Heart left ventricle (tissue), 13 donors: ENCODE measurements around the gene KCNQ1OT1.

Experiments used
- POLR2A ChIP-seq, 2 donors: fragments of 450-650 bp; IDR thresholded peaks; one replicate each; pipeline ENCODE4 v1.6.1; 2017; ENCODE audit warnings: antibody characterized with exemption in 2 of 2, mild to moderate bottlenecking in 2 of 2, moderate library complexity in 2 of 2
- TF ChIP-seq, protein P1 (sequence below), 12 donors: fragments of 200-600 bp; sonication (generic) in 4 of 12; IDR thresholded peaks; one replicate each; pipeline versions ENCODE4 v1.5.0 to v1.8.0; 2018 to 2022; ENCODE audit warnings: antibody characterized with exemption in 12 of 12, mild to moderate bottlenecking in 5 of 12
- donor health status: ischemic (EF 13 %, LVEDD 7.1; RV severe dilation, severe dysfunction).
- donor health status: DM: no; HTN: yes; CAD: no.
- donor health status: DM: no; HTN: no; CAD: no.
- donor health status: ischemic (EF 25% LVEDD 6.9; RV normal size, moderate dysfunction).
- donor health status: ischemic (EF 25% LVEDD 5.7; RV mildly dilated, moderate dysfunction).
- donor health status: ischemic (EF 35%, LVEDD 5.7; RV mildly dilated, moderate dysfunction).
- donor health status: nonischemic (EF 11% LVEDD 7.7; RV severe dilation, severe dysfunction).
- donor health status: DM: yes; HTN: yes; CAD: no.
- donor health status: PGD.
- donor health status: ischemic (EF 29% LVEDD 5.4; RV normal size, mild dysfunction).
- donor health status: nonischemic (EF 23%, LVEDD 6.1; RV moderate dilation, normal function).

DNA sequence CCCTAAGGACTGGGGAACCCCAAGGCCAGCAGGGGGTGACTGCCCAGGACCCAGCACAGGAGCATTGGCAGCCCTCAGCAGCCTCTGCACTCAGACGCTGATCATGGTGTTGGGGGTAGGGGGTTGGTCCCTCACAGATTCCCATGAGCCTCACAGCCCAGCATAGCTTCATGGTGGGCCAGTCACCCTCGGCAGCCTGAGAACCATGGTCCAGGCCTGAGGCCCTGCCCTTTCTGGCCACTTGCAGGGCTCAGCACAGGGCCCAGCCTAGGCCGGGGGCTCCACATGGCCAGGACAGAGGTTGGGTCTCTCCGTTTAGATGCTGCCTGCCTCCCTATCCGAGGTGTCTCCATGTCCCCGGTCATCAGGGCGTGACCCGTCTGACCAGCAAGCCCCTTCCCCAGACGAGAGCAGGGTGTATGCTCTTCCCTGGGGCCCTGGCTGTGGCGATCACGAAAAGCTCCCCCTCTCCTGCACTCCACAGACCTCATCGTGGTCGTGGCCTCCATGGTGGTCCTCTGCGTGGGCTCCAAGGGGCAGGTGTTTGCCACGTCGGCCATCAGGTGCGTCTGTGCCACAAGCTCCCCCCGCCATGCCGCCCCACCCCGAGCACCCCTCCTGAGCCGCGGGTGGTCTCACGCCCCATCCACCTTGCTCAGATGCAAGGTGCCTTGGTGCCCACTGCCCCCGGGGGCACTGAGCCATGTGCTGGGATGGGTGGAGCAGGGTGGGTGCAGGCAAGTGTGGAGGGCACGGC is 128.8 kb downstream of the KCNQ1OT1 start:
- TF ChIP-seq POLR2A (IDR thresholded peaks at IDR 0.05), result no peak
- TF ChIP-seq, protein P1, sequence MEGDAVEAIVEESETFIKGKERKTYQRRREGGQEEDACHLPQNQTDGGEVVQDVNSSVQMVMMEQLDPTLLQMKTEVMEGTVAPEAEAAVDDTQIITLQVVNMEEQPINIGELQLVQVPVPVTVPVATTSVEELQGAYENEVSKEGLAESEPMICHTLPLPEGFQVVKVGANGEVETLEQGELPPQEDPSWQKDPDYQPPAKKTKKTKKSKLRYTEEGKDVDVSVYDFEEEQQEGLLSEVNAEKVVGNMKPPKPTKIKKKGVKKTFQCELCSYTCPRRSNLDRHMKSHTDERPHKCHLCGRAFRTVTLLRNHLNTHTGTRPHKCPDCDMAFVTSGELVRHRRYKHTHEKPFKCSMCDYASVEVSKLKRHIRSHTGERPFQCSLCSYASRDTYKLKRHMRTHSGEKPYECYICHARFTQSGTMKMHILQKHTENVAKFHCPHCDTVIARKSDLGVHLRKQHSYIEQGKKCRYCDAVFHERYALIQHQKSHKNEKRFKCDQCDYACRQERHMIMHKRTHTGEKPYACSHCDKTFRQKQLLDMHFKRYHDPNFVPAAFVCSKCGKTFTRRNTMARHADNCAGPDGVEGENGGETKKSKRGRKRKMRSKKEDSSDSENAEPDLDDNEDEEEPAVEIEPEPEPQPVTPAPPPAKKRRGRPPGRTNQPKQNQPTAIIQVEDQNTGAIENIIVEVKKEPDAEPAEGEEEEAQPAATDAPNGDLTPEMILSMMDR (IDR thresholded peaks at IDR 0.05), result no peak
